Tibial nerve (tissue), 4 donors: ENCODE data around the gene SERPINI1. TPM values are rescaled to one million over a fixed set of nuclear protein-coding genes. Genes with fewer than 3 reads are reported as not detected.

Experiments used
- DNase-seq, 2 donors: peaks; one replicate each; pipeline ENCODE4 v3.0.0-alpha.2; 2019; ENCODE audit warnings: low spot score in 2 of 2
- H3K27ac ChIP-seq, 4 donors: fragments of 200-600 bp; sonication (generic) in 3 of 4; one replicate each; pipeline ENCODE4 v1.5.1; 2017 to 2019; ENCODE audit warnings: mild to moderate bottlenecking in 1 of 4
- H3K27me3 ChIP-seq, 2 donors: fragments of 200-600 bp; sonication (generic) in 1 of 2; one replicate each; pipeline versions ENCODE4 v1.5.1 to v1.6.0; 2017 to 2019
- H3K36me3 ChIP-seq, 3 donors: fragments of 200-600 bp; sonication (generic); one replicate each; pipeline ENCODE4 v1.5.1; 2018 to 2019
- H3K4me1 ChIP-seq, 4 donors: fragments of 200-600 bp; sonication (generic) in 3 of 4; one replicate each; pipeline ENCODE4 v1.5.1; 2017 to 2019
- H3K4me3 ChIP-seq, 4 donors: fragments of 200-600 bp; sonication (generic) in 3 of 4; one replicate each; pipeline ENCODE4 v1.5.1; 2017 to 2019; ENCODE audit warnings: mild to moderate bottlenecking in 1 of 4, moderate library complexity in 1 of 4
- H3K9me3 ChIP-seq, 4 donors: fragments of 200-600 bp; sonication (generic) in 3 of 4; one replicate each; pipeline ENCODE4 v1.5.1; 2017 to 2019
- EP300 ChIP-seq, 2 donors: sonication (generic); formaldehyde crosslinking; IDR thresholded peaks; one replicate each; pipeline ENCODE4 v1.6.1; 2017; ENCODE audit warnings: antibody characterized with exemption in 2 of 2, mild to moderate bottlenecking in 1 of 2
- POLR2A ChIP-seq, 2 donors: fragments of 450-650 bp; IDR thresholded peaks; one replicate each; pipeline ENCODE4 v1.6.1; 2017; ENCODE audit warnings: antibody characterized with exemption in 2 of 2, mild to moderate bottlenecking in 2 of 2, moderate library complexity in 2 of 2
- WGBS, 2 donors: methylation state at CpG; one replicate each; pipeline ENCODE4 v1.1.5; 2018; 5-methylcytosine and 5-hydroxymethylcytosine counted together
- total RNA-seq, 4 donors: library from RNA; depleted of rRNA; stranded (reverse); fragments of >200 nt; gene quantifications; one replicate each; pipeline ENCODE4 v1.1.0, GENCODE V29; 2016
- TF ChIP-seq, protein P1 (sequence below), 5 experiments: fragments of 200-600 bp in 3 of 5; fragments of 450-650 bp in 2 of 5; sonication (generic) in 3 of 5; IDR thresholded peaks; one replicate each; pipeline ENCODE4 v1.5.1; 2016 to 2019; ENCODE audit warnings: antibody characterized with exemption in 5 of 5, mild to moderate bottlenecking in 3 of 5, moderate library complexity in 2 of 5

The SERPINI1 gene
- total RNA-seq, 4 donors from 2014 or later, result 1.2 to 15.5 (median 3.8) TPM

DNA sequence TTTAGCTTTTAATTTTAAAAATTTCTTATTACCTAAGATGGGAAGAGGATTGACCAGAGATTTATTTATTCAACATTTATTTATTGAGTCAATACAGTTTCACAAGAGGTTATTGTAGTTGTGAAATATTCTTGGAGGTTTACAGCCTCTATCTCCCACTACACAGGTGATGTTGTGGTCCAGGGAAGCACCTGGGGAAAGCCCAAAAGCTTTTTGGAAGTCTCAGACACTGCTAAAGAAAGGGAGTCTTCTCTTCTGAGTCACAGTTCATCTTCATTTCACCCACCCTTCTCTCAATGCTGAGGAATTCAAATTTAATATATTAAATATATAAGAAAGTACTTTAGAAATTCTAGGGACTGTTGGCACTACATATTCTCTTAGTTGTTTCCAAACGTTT, 41.8 kb downstream of the SERPINI1 start:
- Histone ChIP-seq H3K4me1 (no peaks in the 10 kb centered on the region), H3K36me3 (no peaks in the 10 kb centered on the region), H3K9me3 (peaks cover 0 to 9% (median 0%) of the 10 kb centered on the region in 4 donors), H3K4me3 (no peak overlapping the region), H3K27ac (no peak overlapping the region), H3K27me3 (no peaks in the 10 kb centered on the region)
- 74 to 78% methylated on average over 1 of the region's 1 CpG for WGBS, 2 donors
- TF ChIP-seq POLR2A (IDR thresholded peaks at IDR 0.05) (no peak), EP300 (IDR thresholded peaks at IDR 0.05) (no peak)
- TF ChIP-seq, protein P1, sequence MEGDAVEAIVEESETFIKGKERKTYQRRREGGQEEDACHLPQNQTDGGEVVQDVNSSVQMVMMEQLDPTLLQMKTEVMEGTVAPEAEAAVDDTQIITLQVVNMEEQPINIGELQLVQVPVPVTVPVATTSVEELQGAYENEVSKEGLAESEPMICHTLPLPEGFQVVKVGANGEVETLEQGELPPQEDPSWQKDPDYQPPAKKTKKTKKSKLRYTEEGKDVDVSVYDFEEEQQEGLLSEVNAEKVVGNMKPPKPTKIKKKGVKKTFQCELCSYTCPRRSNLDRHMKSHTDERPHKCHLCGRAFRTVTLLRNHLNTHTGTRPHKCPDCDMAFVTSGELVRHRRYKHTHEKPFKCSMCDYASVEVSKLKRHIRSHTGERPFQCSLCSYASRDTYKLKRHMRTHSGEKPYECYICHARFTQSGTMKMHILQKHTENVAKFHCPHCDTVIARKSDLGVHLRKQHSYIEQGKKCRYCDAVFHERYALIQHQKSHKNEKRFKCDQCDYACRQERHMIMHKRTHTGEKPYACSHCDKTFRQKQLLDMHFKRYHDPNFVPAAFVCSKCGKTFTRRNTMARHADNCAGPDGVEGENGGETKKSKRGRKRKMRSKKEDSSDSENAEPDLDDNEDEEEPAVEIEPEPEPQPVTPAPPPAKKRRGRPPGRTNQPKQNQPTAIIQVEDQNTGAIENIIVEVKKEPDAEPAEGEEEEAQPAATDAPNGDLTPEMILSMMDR (IDR thresholded peaks at IDR 0.05), result no peak
- no peak for DNase-seq

DNA sequence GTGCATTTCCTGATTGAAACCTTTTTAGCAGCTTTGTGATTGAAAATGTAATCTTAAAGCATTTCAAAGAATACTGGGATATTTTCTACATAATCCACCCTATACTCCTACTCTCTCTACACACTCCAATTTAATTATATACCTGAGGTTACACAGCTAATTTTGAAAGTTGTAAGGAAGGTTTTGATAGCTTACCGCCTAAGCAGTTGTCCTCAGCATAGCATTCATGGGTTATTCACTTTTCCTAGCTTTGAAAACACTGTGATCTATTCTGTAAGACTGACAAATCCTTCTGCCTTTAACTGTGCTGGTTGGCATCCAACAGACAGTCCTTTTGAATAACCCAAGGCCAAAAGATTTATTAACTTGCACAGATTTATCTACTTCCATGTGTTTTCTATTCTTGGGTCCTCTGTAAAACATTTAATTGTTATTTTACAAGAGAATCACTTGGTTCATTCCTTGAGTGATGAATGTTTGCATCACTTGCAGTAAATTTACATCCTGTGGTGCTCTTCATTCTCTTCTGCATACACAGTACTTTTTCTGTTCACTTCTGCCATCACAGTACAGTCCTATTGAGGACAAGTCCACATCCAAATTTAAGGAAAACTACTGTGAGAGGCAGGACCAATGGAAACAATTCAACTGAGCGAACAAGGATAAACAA, 44.8 kb downstream of the SERPINI1 start:
- Histone ChIP-seq H3K27ac (no peak overlapping the region), H3K9me3 (peaks cover 0 to 9% (median 0%) of the 10 kb centered on the region in 4 donors), H3K4me1 (peaks cover 0 to 7% (median 0%) of the 10 kb centered on the region in 4 donors), H3K4me3 (no peak overlapping the region), H3K36me3 (no peaks in the 10 kb centered on the region), H3K27me3 (no peaks in the 10 kb centered on the region)
- DNase-seq, result no peak
- 72 to 76% methylated on average over 2 of the region's 2 CpGs for WGBS, 2 donors
- TF ChIP-seq EP300 (IDR thresholded peaks at IDR 0.05), result no peak
- TF ChIP-seq, protein P1 (IDR thresholded peaks at IDR 0.05), result no peak
- TF ChIP-seq POLR2A (IDR thresholded peaks at IDR 0.05), result no peak

DNA sequence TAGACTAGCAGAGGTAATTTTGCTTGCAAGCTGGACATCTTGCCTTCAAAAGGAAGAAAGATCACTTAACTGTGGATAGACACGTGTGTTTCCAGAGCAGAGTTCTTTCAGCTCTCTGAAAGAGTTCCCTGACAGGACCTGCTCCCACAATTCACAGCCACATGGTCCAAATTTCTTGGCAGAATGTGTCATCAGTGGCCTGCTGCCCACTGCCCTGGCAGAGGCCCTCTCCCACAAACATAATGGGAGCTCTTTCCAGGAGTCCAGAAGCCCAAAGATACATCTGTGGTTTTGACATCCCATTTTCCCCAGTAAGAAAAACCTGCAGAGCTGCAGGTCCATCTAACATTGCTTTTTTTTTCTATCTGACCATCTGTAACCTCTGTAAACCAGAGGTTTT, 48.3 kb downstream of the SERPINI1 start:
- Histone ChIP-seq H3K4me3 (no peak overlapping the region), H3K27ac (no peak overlapping the region), H3K9me3 (no peaks in the 10 kb centered on the region), H3K36me3 (no peaks in the 10 kb centered on the region), H3K4me1 (peaks cover 0 to 7% (median 0%) of the 10 kb centered on the region in 4 donors), H3K27me3 (no peaks in the 10 kb centered on the region)
- no peak for DNase-seq
- 47 to 50% methylated on average over 1 of the region's 1 CpG for WGBS, 2 donors
- TF ChIP-seq POLR2A (IDR thresholded peaks at IDR 0.05), result no peak
- TF ChIP-seq EP300 (IDR thresholded peaks at IDR 0.05), result no peak
- TF ChIP-seq, protein P1 (IDR thresholded peaks at IDR 0.05), result no peak

DNA sequence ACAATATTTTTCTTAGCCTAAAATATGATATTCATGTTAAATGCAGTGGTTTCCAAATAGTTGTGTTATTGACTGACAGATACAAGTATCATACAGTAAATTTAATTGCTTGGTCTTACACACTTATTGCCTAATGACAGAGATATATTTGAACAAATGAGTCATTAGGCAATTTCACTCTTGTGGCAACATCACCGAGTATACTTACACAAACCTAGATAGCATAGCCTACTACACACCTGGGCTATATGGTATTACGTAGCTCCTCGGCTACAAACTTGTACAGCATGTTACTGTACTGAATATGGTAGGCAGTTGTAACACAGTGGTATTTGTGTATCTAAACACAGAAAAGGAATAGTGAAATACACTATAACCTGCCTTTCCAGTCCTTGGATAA, 50.3 kb downstream of the SERPINI1 start:
- Histone ChIP-seq H3K4me3 (no peak overlapping the region), H3K4me1 (peaks cover 0 to 7% (median 0%) of the 10 kb centered on the region in 4 donors), H3K27ac (no peak overlapping the region), H3K27me3 (no peaks in the 10 kb centered on the region), H3K9me3 (no peaks in the 10 kb centered on the region), H3K36me3 (no peaks in the 10 kb centered on the region)
- no peak for DNase-seq
- 94 to 95% methylated on average over 3 of the region's 3 CpGs for WGBS, 2 donors
- no peak for TF ChIP-seq EP300 (IDR thresholded peaks at IDR 0.05)
- TF ChIP-seq POLR2A (IDR thresholded peaks at IDR 0.05), result no peak
- TF ChIP-seq, protein P1 (IDR thresholded peaks at IDR 0.05), result no peak

DNA sequence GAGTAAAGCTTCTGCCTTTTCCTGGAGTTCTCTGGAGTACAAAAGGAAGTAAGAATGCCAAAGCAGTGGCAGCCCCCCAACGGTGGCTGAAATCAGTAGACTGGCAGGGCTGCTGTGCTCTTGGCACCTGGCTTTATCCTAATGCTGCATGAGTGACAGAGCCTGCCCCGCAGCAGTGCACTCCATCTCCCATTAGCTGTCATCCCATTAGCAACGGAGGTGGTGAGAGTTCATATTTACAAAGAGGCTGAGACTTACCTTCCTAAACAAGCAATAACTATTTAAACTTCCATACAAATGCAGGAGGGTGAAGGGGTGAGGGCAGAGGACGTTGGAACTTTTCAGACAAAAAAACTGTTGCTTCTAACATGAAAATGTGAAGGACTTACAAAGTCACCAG, 51.9 kb downstream of the SERPINI1 start:
- no peak overlapping the region for H3K27ac ChIP-seq
- peaks cover 0 to 7% (median 0%) of the 10 kb centered on the region in 4 donors for H3K4me1 ChIP-seq
- TF ChIP-seq EP300 (IDR thresholded peaks at IDR 0.05), result no peak
- TF ChIP-seq POLR2A (IDR thresholded peaks at IDR 0.05), result no peak
- TF ChIP-seq, protein P1 (IDR thresholded peaks at IDR 0.05), result no peak
- no peak for DNase-seq
- no peaks in the 10 kb centered on the region for H3K36me3 ChIP-seq
- H3K4me3 ChIP-seq, result no peak overlapping the region
- H3K9me3 ChIP-seq, result no peaks in the 10 kb centered on the region
- WGBS, 2 donors, result 63 to 64% methylated on average over 4 of the region's 4 CpGs
- no peaks in the 10 kb centered on the region for H3K27me3 ChIP-seq
